Lower leg skin (tissue), 3 donors: ENCODE data around the gene GOLGA6L7.
"Not testable (repeated sequence)": the region's sequence is repeated elsewhere in the genome, so short reads cannot be mapped to it uniquely, and the experiment has no call there.

Source experiments
- CTCF ChIP-seq, 3 donors: fragments of 450-650 bp; IDR thresholded peaks; one replicate each; pipeline ENCODE4 v1.5.1; 2016; ENCODE audit warnings: antibody characterized with exemption in 3 of 3, mild to moderate bottlenecking in 3 of 3, moderate library complexity in 2 of 3
- POLR2A ChIP-seq, 2 donors: fragments of 450-650 bp; IDR thresholded peaks; one replicate each; pipeline ENCODE4 v1.6.1; 2016 to 2017; ENCODE audit warnings: antibody characterized with exemption in 2 of 2, mild to moderate bottlenecking in 1 of 2, moderate library complexity in 1 of 2

GRCh38 chr15:28819019-28819929 lies 29.2 kb downstream of the GOLGA6L7 start:
- not testable (repeated sequence) for TF ChIP-seq CTCF, POLR2A (IDR thresholded peaks at IDR 0.05)
